Type B pancreatic cell (in vitro differentiated cells): ENCODE results near the gene UBAC2. TPM values are rescaled to one million over a fixed set of nuclear protein-coding genes. Genes with fewer than 3 reads are reported as not detected.

ENCODE experiments used
- DNase-seq: peaks from one replicate; pipeline ENCODE4 v3.0.0; 2021; ENCODE audit warnings: mixed read lengths; ENCODE audit not compliant: unreplicated experiment; ENCODE audit errors: extremely low spot score
- H3K27ac Mint-ChIP-seq: 2 replicates; pipeline ENCODE4 v1.8.0; 2021; ENCODE audit warnings: mild to moderate bottlenecking, mixed read lengths
- H3K27me3 Mint-ChIP-seq: 2 replicates; pipeline ENCODE4 v1.8.0; 2021; ENCODE audit warnings: mixed read lengths
- H3K36me3 Mint-ChIP-seq: 2 replicates; pipeline ENCODE4 v1.8.0; 2021; ENCODE audit warnings: mixed read lengths
- H3K4me1 Mint-ChIP-seq: one replicate; pipeline ENCODE4 v1.8.0; 2021; ENCODE audit warnings: mixed read lengths; ENCODE audit not compliant: unreplicated experiment
- H3K4me3 Mint-ChIP-seq: 2 replicates; pipeline ENCODE4 v1.8.0; 2021; ENCODE audit warnings: mild to moderate bottlenecking, mixed read lengths
- H3K9me3 Mint-ChIP-seq: 2 replicates; pipeline ENCODE4 v1.8.0; 2021; ENCODE audit warnings: mixed read lengths
- CTCF ChIP-seq: fragments of 200-600 bp; sonication (generic); conservative IDR thresholded peaks from 2 replicates; pipeline ENCODE4 v1.5.0; 2021; ENCODE audit warnings: antibody characterized with exemption, mild to moderate bottlenecking
- total RNA-seq: library from RNA; stranded (reverse); gene quantifications from 2 replicates; pipeline ENCODE4 v1.2.1, GENCODE V29; 2021; ENCODE audit warnings: low replicate concordance

The UBAC2 gene
- total RNA-seq, 1 donor from 2014 or later, result 66.0 TPM

- Mint-ChIP-seq H3K27me3 (no peaks in the 10 kb centered on the region), H3K4me3 (no peak overlapping the region), H3K4me1 (peaks cover 3% of the 10 kb centered on the region), H3K36me3 (peaks cover 38% of the 10 kb centered on the region), H3K9me3 (no peaks in the 10 kb centered on the region), H3K27ac (no peak overlapping the region)
- TF ChIP-seq CTCF, result no peak
- DNase-seq, result no peak
Observed at GRCh38 chr13:99347911-99348451, 147.3 kb downstream of the UBAC2 start.

- TF ChIP-seq CTCF, result no peak
- Mint-ChIP-seq H3K27me3 (no peaks in the 10 kb centered on the region), H3K27ac (no peak overlapping the region), H3K4me1 (peaks cover 10% of the 10 kb centered on the region), H3K9me3 (no peaks in the 10 kb centered on the region), H3K4me3 (no peak overlapping the region), H3K36me3 (peaks cover 38% of the 10 kb centered on the region)
- DNase-seq, result no peak
Observed at GRCh38 chr13:99350191-99350590, 149.5 kb downstream of the UBAC2 start.

GRCh38 chr13:99351772-99352171, 151.1 kb downstream of the UBAC2 start:
- TF ChIP-seq CTCF, result no peak
- H3K27ac Mint-ChIP-seq, result no peak overlapping the region
- no peak overlapping the region for H3K4me3 Mint-ChIP-seq
- peaks cover 30% of the 10 kb centered on the region for H3K36me3 Mint-ChIP-seq
- H3K27me3 Mint-ChIP-seq, result no peaks in the 10 kb centered on the region
- H3K4me1 Mint-ChIP-seq, result peaks cover 17% of the 10 kb centered on the region
- no peaks in the 10 kb centered on the region for H3K9me3 Mint-ChIP-seq
- DNase-seq, result no peak

GRCh38 chr13:99352351-99353245, 151.9 kb downstream of the UBAC2 start:
- Mint-ChIP-seq H3K27ac (no peak overlapping the region), H3K4me3 (no peak overlapping the region), H3K27me3 (no peaks in the 10 kb centered on the region), H3K4me1 (peaks cover 24% of the 10 kb centered on the region), H3K9me3 (no peaks in the 10 kb centered on the region), H3K36me3 (peaks cover 26% of the 10 kb centered on the region)
- TF ChIP-seq CTCF, result no peak
- DNase-seq, result no peak

- no peak overlapping the region for H3K27ac Mint-ChIP-seq
- TF ChIP-seq CTCF, result no peak
- H3K4me3 Mint-ChIP-seq, result no peak overlapping the region
- no peaks in the 10 kb centered on the region for H3K27me3 Mint-ChIP-seq
- H3K36me3 Mint-ChIP-seq, result peaks cover 23% of the 10 kb centered on the region
- peaks cover 24% of the 10 kb centered on the region for H3K4me1 Mint-ChIP-seq
- no peaks in the 10 kb centered on the region for H3K9me3 Mint-ChIP-seq
- DNase-seq, result no peak
Observed at GRCh38 chr13:99353246-99353600, 152.6 kb downstream of the UBAC2 start.
